HG03439 (cell line): ENCODE results near the gene CUX1.
"Not testable (repeated sequence)": the region's sequence is repeated elsewhere in the genome, so short reads cannot be mapped to it uniquely, and the experiment has no call there.

ENCODE experiments used
- ATAC-seq: cut with Tn5 transposase; IDR thresholded peaks from one replicate; pipeline ENCODE4 v1.9.1; 2021; ENCODE audit warnings: mild to moderate bottlenecking, moderate library complexity; ENCODE audit not compliant: unreplicated experiment

CUX1 gene

DNA sequence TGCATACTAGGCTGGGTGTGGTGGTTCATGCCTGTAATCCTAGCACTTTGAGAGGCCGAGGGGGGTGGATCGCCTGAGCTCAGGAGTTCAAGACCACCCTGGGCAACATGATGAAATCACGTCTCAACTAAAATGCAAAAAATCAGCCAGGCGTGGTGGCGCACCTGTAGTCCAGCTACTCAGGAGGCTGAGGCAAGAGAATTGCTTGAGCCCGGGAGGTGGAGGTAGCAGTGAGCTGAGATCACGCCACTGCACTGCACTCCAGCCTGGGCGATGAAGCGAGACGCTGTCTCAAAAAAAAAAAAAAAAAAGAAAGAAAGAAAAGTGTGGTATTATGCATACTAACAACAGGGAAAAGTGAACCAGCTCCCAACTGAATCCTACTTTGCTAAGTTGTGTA is 19.3 kb upstream of the CUX1 start:
- not testable (repeated sequence) for ATAC-seq

GRCh38 chr7:101803203-101804087 is 14.0 kb upstream of the CUX1 start:
- no peak for ATAC-seq

DNA sequence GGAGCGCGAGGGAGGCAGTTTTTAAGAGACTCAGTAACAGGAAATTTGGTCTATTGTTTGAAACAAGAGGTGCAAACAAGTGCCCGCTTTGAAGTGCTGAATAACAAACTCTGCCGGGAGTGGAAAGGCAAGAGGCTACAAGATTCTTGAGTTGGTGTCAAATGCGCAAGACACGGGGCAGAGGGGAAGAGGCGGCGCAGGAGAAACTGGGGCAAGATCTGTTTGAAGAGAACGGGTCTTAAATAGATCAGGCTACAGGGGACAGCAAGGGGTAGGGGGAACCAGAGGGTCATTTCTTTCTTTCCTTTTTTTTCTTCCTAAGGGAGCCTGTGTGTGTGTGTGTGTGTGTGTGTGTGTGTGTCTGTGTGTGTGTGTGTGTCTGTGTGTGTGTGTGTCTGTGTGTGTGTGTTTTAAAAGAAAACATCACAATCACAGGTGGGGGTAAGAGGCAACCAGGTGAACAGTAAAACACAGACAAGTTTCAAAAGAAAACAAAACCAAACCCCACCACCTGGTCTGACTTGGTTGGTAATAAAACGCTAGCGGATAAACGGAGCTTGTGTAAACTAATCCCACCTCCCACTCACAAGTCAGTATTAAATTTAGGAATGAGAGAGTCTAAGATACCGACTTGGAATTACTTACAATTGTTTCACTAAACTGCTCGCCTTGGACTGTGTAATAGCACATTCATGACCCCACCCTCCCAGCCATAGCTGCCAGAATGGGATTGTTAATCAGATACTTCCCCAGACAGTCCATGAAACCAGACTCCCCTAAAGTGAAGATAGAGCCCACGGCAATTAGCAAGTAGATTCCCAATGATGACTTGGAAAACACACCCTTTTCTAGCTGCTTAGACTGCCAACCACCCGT is 13.1 kb upstream of the CUX1 start:
- no peak for ATAC-seq

DNA sequence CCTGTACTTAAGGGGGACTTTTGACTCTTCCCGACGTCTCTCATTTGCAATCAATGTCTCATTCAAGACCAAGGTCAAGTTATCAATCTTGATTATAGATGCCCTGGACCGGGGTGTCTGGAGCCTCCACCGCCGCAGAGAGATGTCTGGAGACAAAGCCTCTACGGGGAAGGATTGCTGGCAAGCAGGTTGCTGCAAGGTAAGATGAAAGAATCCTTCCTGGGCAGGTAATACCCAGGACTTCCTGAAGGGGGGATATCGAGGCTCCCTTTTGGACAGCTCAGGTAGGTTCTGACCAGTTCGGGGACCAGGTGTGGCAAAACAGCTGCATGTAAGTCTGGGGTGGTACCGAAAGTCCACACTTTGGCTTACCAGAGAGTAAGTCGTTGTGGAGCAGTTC is 12.5 kb upstream of the CUX1 start:
- ATAC-seq, result no peak

DNA sequence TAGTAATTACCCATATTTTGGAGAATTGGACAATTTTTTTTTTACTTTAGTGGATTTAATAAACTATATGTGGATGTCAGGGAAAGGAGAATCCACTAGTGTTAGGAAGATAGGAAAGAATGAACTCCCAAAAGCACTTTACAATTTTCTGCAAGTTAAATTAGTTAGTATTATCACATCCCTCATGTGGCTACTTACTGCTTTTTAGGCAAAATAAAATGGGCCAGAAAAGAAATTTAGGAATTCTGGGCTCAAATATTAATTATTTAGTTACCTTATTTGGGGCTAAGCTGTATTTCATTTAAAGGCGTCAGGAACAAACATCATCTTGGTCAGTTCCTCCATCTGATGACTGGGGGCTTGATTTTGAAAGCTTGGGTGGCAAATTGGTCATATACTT is 4.8 kb upstream of the CUX1 start:
- no peak for ATAC-seq

DNA sequence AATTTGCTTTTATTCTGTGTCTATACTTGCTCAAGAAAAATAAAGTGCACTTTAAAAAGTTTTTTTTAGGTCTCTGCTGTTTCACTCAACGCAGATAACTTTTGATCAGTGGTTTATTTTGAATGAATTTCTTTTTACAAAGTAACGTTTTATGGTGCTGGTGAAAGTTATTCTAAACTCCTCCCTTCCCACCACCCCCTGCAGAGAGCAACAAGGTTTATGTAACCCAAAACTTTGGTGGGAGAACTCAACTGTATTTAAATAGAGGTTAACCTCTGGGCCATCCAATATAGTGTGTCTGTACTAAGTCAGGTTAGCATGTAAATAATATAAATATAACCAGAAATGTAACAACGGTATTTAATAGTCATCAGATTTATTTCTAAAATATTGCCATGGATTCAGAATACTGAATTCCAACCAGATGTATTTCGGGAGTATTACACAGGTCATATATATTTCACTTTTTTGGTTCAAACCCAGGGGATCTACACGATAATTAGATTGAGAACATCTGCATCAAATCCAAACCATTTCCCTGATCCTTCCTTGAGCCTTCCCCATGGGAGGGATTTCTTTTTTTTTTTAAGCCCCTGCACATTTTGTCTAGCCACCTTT is 3.9 kb upstream of the CUX1 start:
- no peak for ATAC-seq

DNA sequence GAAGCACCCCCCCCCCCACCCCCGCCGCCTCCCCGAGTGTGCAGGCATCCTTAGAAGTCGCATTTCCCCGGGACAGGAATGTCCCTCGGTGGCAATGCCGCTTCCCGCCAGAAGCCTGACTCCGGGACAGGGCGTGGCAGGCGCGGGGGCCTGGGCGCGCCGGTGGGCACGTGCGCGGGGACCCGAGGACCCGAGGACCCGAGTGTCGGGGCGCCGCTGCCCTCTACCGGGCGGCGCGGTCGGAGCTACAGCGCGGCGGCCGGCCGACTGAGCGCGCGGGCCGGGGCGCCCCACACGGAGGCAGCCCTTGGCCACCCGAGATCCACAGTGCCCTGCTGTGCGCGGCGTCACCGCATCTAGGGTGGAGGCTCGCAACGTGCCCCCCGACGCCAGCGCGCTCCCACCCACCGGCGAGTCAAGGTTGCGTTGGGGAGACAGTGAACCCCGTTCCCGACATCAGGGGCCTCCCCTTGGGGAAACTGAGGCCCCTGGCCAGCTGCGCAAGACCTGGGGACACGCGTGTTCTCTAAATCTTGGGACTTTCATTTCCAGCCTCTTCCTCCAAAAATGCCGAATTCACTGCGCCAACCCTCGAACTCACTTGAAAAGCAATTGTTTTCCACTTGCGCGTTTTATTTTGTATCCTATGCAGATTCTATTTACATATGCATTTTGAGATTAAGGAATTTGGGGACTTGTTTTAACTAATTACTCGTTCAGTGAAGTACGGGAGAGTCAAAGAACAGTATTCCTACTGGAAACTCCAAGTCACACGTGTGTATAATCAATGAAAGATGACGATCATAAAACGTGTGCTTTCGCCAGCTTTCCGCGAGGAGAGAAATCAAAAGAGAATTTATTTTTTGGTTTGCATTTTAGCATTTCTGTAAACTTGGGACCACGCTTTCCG is 3.1 kb upstream of the CUX1 start:
- peak; percentile 38 for ATAC-seq

DNA sequence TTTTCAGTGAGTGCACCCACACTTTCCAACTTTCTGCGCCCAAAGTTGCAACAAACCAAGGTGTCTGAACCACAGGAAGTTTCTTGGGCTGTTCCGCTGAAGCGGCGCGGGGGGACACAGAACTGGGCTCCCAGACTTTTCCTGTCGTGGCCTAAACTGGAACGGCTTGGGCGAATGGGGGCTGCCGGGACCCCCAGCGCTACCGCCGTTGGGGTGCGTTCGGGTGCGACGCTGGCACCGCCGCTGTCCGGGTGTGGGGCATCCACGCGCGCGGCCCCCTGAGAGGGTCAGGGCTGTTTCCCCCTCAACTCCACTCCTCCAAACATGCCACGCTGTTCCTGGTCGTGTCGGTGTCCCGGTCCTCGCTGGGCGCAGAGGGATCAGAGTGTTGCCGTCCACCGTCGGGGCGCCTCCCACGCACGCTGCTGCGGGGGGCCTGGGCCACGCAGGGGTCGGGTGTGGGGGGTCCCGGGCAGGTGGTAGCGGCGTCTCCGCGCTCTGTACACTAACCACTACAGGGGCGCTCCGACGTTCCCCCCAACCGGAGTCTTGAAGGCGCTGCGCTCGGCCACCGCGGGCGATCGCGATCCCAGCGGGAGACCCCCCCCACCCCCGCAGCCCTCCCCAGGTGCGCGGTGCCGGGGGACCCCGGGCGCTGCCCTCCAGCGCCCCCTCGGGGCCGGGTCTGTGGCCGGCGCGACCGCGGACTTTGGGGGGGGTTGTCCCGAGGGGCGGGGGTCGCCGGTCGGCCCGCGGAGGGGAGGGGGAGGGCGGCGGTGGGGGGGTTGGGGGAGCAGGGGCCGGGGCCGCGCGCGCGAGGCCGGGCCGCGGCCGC is 2.2 kb upstream of the CUX1 start:
- peak; percentile 38 for ATAC-seq

DNA sequence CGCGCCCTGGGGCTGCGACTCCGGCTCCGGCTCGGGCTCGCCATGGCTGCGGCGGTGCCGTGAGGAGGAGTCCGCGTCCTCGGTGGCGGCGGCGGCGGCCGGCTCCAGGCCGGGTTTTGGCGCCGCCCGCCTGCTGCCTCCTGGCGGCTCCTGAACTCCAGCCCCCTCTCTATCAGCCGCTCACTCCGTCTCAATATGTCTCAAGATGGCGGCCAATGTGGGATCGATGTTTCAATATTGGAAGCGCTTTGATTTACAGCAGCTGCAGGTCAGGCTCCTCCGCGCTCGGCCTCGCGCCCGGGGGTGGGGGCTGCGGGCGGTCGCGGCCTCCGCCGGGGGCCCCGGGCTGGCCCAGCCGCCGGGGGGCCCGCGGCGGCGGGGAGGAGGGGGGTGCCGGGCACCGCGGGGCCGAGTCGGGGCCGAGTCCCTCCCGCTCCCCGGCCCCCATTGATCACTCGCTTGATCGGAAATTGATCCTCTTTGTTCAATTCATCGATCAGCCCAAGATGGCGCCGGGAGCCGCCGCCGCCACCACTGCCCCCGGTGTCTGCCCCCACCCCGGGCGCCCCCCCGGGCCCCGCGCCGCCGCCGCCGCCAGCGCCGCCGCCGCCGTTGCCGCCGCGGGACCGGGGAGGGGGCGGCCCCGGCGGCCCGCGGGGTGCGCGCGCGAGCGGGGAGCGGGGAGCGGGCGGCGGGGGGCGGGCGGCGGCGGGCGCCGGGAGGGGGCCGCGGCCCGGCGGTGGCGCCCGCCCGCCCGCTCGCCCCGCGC is 1.4 kb upstream of the CUX1 start:
- ATAC-seq, result peak; percentile 61

GRCh38 chr7:101816595-101817470 is 593 bp upstream of the CUX1 start:
- peak; percentile 7 for ATAC-seq

DNA sequence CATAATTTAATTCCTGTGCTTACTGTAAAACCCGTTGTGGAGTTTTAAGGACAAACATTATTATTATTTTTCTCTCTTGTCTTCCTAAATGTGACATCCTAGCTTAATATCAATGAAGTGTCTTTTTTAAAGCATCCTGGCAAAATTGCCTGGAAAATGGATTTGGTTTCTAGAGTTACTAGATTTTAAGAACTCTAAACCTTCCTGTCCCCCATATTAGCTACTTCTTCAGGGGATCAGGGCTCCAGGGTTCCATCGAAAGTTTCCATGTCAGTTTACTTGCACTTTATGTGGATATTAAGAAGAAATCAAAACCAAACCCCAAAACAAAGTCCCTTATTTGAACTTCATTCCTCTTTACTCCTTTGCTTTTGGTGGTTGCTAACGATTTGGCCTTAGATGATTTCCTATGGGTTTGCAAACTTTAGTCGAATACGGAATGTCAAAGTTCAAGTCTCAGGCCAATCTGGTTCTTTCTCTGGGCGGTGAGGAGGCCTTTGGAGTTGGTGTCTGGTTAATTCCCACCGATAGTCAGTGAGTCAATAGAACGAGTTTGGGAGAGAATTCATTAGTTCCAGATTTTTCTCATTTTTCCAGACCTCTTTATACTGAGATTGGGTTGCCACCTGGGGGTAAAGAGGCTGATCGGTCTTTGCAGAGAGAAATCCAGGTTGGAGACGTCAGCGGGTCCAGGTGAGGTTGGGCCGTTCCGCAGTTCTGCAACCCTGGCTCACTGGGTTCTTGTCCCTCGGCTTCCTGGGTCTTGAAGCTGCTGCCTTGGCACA is 1.1 kb downstream of the CUX1 start:
- no peak for ATAC-seq

DNA sequence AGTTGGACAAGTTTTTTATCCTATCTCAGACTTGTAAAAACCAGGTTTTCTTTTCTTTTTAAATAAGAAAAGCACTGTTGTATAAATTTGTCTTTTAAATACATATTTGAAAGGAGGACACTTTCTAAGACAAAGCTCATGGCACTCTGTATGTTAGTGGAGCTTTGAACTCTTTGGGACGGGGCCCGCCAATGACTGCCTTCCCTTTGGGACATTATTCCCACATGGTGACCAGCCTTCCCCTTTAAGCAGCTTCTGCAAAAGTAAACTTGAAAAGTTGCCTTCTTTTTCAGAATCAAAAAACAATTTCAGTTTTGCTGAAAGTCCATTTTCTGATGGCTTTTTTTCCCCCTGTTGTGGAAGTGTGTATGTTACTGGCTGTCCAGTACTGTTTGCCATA is 1.8 kb downstream of the CUX1 start:
- ATAC-seq, result no peak

- no peak for ATAC-seq
Measured at GRCh38 chr7:101819913-101820522, 2.6 kb downstream of the CUX1 start.

DNA sequence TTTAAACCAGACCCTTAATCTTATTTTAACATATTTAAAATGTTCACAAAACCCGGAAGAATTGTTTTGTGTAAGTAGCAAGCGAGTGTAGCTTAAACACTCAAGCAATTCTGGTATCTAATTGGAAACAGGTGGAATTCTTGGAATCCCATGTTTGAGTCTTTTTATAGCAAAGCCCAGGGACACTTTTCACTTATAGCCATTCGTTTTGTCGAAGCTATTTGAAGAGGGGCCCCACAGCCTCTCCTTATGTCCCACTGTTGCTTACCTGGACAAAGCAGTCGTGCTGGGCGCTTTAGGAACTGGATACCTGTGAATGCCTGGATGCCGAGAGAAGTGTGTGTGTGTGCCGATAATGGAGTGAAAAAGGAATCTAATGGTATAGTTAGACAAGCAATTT is 3.3 kb downstream of the CUX1 start:
- no peak for ATAC-seq

- ATAC-seq, result not testable (repeated sequence)
Measured at GRCh38 chr7:101822632-101823031, 5.2 kb downstream of the CUX1 start.

GRCh38 chr7:101823096-101823495 is 5.7 kb downstream of the CUX1 start:
- ATAC-seq, result no peak

- ATAC-seq, result no peak
Measured at GRCh38 chr7:101823596-101823995, 6.2 kb downstream of the CUX1 start.
